Stomach (tissue), 9 donors: Measurements from ENCODE around the gene NCOA4. TPM values are rescaled to one million over a fixed set of nuclear protein-coding genes. Genes with fewer than 3 reads are reported as not detected.
"Not testable (repeated sequence)": the region's sequence is repeated elsewhere in the genome, so short reads cannot be mapped to it uniquely, and the experiment has no call there.

Experiments
- DNase-seq, 2 donors: peaks; one replicate each; pipeline versions ENCODE4 v3.0.0 to v3.0.0-alpha.2; 2013 to 2019
- H3K27ac ChIP-seq, 5 donors: fragments of 200-600 bp in 4 of 5; sonication (generic) in 4 of 5; one replicate each; pipeline ENCODE4 v1.5.1; 2013 to 2019; ENCODE audit warnings: mild to moderate bottlenecking in 1 of 5, moderate library complexity in 1 of 5
- H3K27me3 ChIP-seq, 3 donors: fragments of 200-600 bp; sonication (generic); one replicate each; pipeline ENCODE4 v1.5.1; 2017 to 2019; ENCODE audit warnings: mixed run types in 1 of 3
- H3K36me3 ChIP-seq, 4 donors: fragments of 200-600 bp; sonication (generic); 1 replicate in 3 of 4; 2 replicates in 1 of 4; pipeline ENCODE4 v1.5.1; 2016 to 2019
- H3K4me1 ChIP-seq, 4 donors: fragments of 200-600 bp; sonication (generic); one replicate each; pipeline ENCODE4 v1.5.1; 2016 to 2019
- H3K4me3 ChIP-seq, 4 donors: fragments of 200-600 bp; sonication (generic) in 3 of 4; one replicate each; pipeline ENCODE4 v1.5.1; 2016 to 2019; ENCODE audit warnings: mild to moderate bottlenecking in 1 of 4
- H3K9me3 ChIP-seq, 4 donors: fragments of 200-600 bp; sonication (generic); one replicate each; pipeline ENCODE4 v1.5.1; 2016 to 2019
- CTCF ChIP-seq, 7 experiments: fragments of 450-650 bp in 4 of 7; fragments of 200-600 bp in 3 of 7; sonication (generic) in 3 of 7; IDR thresholded peaks; one replicate each; pipeline ENCODE4 v1.5.1; 2016 to 2019; ENCODE audit warnings: antibody characterized with exemption in 7 of 7, control low read depth in 2 of 7, mild to moderate bottlenecking in 1 of 7
- EP300 ChIP-seq: sonication (generic); formaldehyde crosslinking; IDR thresholded peaks from one replicate; pipeline ENCODE4 v1.6.1; 2017; ENCODE audit warnings: antibody characterized with exemption
- POLR2A ChIP-seq, 4 donors: fragments of 450-650 bp; IDR thresholded peaks; one replicate each; pipeline ENCODE4 v1.6.1; 2016; ENCODE audit warnings: antibody characterized with exemption in 4 of 4, control low read depth in 2 of 4, mild to moderate bottlenecking in 1 of 4, moderate library complexity in 1 of 4
- WGBS, 5 donors: extraction: QIAGEN DNeasy Blood & Tissue Kit in 3 of 5; methylation state at CpG; one replicate each; pipeline versions ENCODE4 v1.1.5 to v1.1.7; 2013 to 2018; 5-methylcytosine and 5-hydroxymethylcytosine counted together
- intact Hi-C: fragments of 100-400 bp; cut with DNase I; formaldehyde crosslinking; loops from one replicate; pipeline ENCODE4 v1.15.1; 2023; ENCODE audit warnings: low total_unique reads
- polyA plus RNA-seq, 3 donors: library from polyadenylated mRNA; stranded (reverse); fragments of 200-250 nt; gene quantifications; one replicate each; pipeline ENCODE4 v1.2.3, GENCODE V29; 2013
- total RNA-seq, 5 donors: library from RNA; depleted of rRNA; stranded (reverse); fragments of >200 nt; gene quantifications; one replicate each; pipeline versions ENCODE4 v1.1.0 to v1.2.3, GENCODE V29; 2014 to 2016
- donor health status: healthy with polysubstance abuse.
- donor health status: Bipolar disorder and iron deficiency.
- donor health status: healthy.

Gene NCOA4
- total and polyA plus RNA-seq, 8 donors = 35.7 to 260 (median 83.0) TPM

- Histone ChIP-seq H3K27me3 (no peaks in the 10 kb centered on the region), H3K36me3 (peaks cover 0 to 68% (median 62%) of the 10 kb centered on the region in 4 donors), H3K9me3 (no peaks in the 10 kb centered on the region), H3K4me3 (no peak overlapping the region), H3K27ac (no peak overlapping the region), H3K4me1 (peaks cover 0 to 14% (median 4%) of the 10 kb centered on the region in 4 donors)
- no peak for DNase-seq
- WGBS, 5 donors = 93 to 98% (median 94%) methylated on average over 4 of the region's 4 CpGs
- intact Hi-C loops = no loop called here
- TF ChIP-seq POLR2A (IDR thresholded peaks at IDR 0.05) (no peak), EP300 (no peak)
Measured at GRCh38 chr10:45997557-45997956, 32.9 kb downstream of the NCOA4 start.

GRCh38 chr10:45985590-45985989, 44.8 kb downstream of the NCOA4 start:
- H3K9me3 ChIP-seq, DNase-seq, intact Hi-C loops, H3K4me1 ChIP-seq, H3K27ac ChIP-seq, H3K27me3 ChIP-seq, H3K4me3 ChIP-seq: not testable (repeated sequence)
- 37 to 64% (median 45%) methylated on average over 3 of the region's 3 CpGs for WGBS, 5 donors
- H3K36me3 ChIP-seq = peaks cover 0 to 62% (median 58%) of the 10 kb centered on the region in 4 donors

- H3K4me3 ChIP-seq, H3K27me3 ChIP-seq, H3K9me3 ChIP-seq, H3K27ac ChIP-seq, intact Hi-C loops, H3K4me1 ChIP-seq, DNase-seq: not testable (repeated sequence)
- H3K36me3 ChIP-seq = peaks cover 0 to 53% (median 50%) of the 10 kb centered on the region in 4 donors
- WGBS, 5 donors = 74 to 91% (median 86%) methylated on average over 2 of the region's 2 CpGs
Measured at GRCh38 chr10:45984473-45984872, 46.0 kb downstream of the NCOA4 start.

GRCh38 chr10:45983538-45984186, 46.8 kb downstream of the NCOA4 start:
- intact Hi-C loops, H3K27me3 ChIP-seq, H3K9me3 ChIP-seq, H3K4me1 ChIP-seq, H3K4me3 ChIP-seq, H3K27ac ChIP-seq: not testable (repeated sequence)
- 58 to 71% (median 65%) methylated on average over 4 to 6 of the region's 6 CpGs for WGBS, 5 donors
- H3K36me3 ChIP-seq = peaks cover 0 to 50% (median 46%) of the 10 kb centered on the region in 4 donors
- peak in 2 of 7 experiments; percentile 8 to 41 for TF ChIP-seq CTCF (IDR thresholded peaks at IDR 0.05)
- DNase-seq = peak in 1 of 2 donors; percentile 70

GRCh38 chr10:45981367-45981766, 49.1 kb downstream of the NCOA4 start:
- intact Hi-C loops, H3K27me3 ChIP-seq, H3K4me3 ChIP-seq, H3K4me1 ChIP-seq, H3K9me3 ChIP-seq, H3K27ac ChIP-seq, DNase-seq: not testable (repeated sequence)
- 19 to 57% (median 25%) methylated on average over 1 of the region's 1 CpG for WGBS, 5 donors
- H3K36me3 ChIP-seq = peaks cover 0 to 45% (median 42%) of the 10 kb centered on the region in 4 donors

- H3K27ac ChIP-seq, intact Hi-C loops, DNase-seq, H3K27me3 ChIP-seq, H3K9me3 ChIP-seq, H3K4me3 ChIP-seq: not testable (repeated sequence)
- WGBS, 5 donors = 81 to 98% (median 92%) methylated on average over 1 of the region's 2 CpGs
- Histone ChIP-seq H3K36me3 (peaks cover 0 to 31% (median 27%) of the 10 kb centered on the region in 4 donors), H3K4me1 (peaks cover 0 to 10% (median 6%) of the 10 kb centered on the region in 4 donors)
Measured at GRCh38 chr10:45978554-45978953, 51.9 kb downstream of the NCOA4 start.

GRCh38 chr10:45974041-45974440, 56.4 kb downstream of the NCOA4 start:
- H3K9me3 ChIP-seq, H3K27ac ChIP-seq, H3K4me3 ChIP-seq, H3K27me3 ChIP-seq, DNase-seq, intact Hi-C loops: not testable (repeated sequence)
- Histone ChIP-seq H3K4me1 (peaks cover 6 to 37% (median 28%) of the 10 kb centered on the region in 4 donors), H3K36me3 (peaks cover 0 to 23% (median 16%) of the 10 kb centered on the region in 4 donors)
- WGBS, 5 donors = 46 to 76% (median 50%) methylated on average over 3 of the region's 3 CpGs

GRCh38 chr10:45972813-45973169, 57.6 kb downstream of the NCOA4 start:
- DNase-seq = peak in 1 of 2 donors; percentile 4
- intact Hi-C loops, H3K27me3 ChIP-seq, H3K9me3 ChIP-seq: not testable (repeated sequence)
- H3K4me3 ChIP-seq = peak overlapping the region; percentile 65 to 91 (median 78)
- peak overlapping the region; percentile 54 to 83 (median 76) for H3K27ac ChIP-seq
- WGBS, 5 donors = 0 to 1% (median 0%) methylated on average over 10 of the region's 10 CpGs
- peaks cover 6 to 37% (median 28%) of the 10 kb centered on the region in 4 donors for H3K4me1 ChIP-seq
- H3K36me3 ChIP-seq = peaks cover 0 to 17% (median 8%) of the 10 kb centered on the region in 4 donors
